KG1 (cell line): ENCODE data around the gene OR2T1.
"Not testable (repeated sequence)": the region's sequence is repeated elsewhere in the genome, so short reads cannot be mapped to it uniquely, and the experiment has no call there.

Experiments
- DNase-seq: peaks from one replicate; lab custom pipeline; 2025; lab: John Stamatoyannopoulos, UW

Gene OR2T1

GRCh38 chr1:248434913-248435312, 32.1 kb downstream of the OR2T1 start:
- not testable (repeated sequence) for DNase-seq

GRCh38 chr1:248436303-248436702, 33.5 kb downstream of the OR2T1 start:
- not testable (repeated sequence) for DNase-seq

DNA sequence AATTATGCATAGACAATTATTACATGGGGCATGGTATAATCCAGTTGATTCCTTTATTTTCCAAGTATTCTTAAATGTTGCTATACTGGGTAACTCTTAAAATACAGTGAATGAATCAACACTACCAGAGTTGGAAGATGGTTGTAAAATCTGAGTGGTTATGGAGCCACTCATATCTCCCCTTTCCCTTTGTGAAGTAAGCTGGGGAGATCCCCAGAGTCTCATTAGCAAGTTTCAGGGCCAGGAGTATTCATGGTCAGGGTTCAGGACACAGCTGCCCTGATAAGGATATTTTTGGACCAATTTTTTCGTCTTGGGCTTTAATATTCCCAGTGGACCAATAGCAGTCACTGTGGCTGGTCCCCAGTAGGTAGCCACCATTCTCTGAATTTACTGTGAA, 35.8 kb downstream of the OR2T1 start:
- not testable (repeated sequence) for DNase-seq

DNA sequence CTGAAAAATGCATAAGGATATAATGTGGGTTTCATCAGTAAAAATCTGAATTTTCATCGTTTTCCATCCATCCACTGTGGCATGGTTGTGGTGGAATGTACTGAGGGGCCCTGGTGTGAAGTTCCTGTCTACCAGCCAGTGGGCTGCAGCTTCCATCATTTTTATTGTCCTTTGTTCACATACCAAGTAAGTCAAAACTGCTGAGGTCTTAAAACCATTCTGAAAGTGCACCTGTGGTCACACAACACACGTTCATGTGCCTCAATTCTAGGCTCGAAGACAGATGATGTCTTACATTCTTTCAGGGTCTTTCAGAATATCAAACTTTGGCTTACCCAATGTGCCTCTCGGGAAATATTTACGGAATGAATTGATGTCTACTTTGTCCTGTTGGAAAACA, 36.4 kb downstream of the OR2T1 start:
- DNase-seq: not testable (repeated sequence)

- not testable (repeated sequence) for DNase-seq
These were observed 39.8 kb downstream of the OR2T1 start for GRCh38 chr1:248442500-248443277.

GRCh38 chr1:248444603-248445002, 41.8 kb downstream of the OR2T1 start:
- not testable (repeated sequence) for DNase-seq

DNA sequence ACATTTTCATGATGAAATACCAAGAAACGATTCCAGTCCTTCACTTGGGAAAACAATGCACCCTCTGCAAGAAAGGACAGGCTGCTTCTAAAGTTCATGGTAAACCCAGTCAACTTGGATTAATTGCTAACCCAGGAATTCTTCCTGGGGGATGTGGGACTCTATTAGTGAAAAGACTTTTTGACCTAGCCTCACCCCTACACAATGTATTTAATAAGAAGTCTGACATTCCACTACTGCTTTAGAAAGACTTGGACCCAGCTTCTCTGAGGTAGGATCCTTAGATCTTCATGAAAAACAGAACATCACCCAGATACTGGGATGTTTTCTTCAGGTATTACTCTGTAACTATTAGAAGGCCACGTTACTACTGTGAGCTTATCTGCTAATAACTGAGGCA, 42.6 kb downstream of the OR2T1 start, which contains the start of gene OR2T2:
TSS of gene OR2T2 (plus strand) at position 239 of the 400 bp plus-strand sequence. CDS start 7,161 bp downstream, outside the sequence.
- DNase-seq: not testable (repeated sequence)

GRCh38 chr1:248448409-248449074, 45.7 kb downstream of the OR2T1 start:
- DNase-seq: not testable (repeated sequence)

- not testable (repeated sequence) for DNase-seq
These were observed 47.1 kb downstream of the OR2T1 start for GRCh38 chr1:248449821-248450465.

DNA sequence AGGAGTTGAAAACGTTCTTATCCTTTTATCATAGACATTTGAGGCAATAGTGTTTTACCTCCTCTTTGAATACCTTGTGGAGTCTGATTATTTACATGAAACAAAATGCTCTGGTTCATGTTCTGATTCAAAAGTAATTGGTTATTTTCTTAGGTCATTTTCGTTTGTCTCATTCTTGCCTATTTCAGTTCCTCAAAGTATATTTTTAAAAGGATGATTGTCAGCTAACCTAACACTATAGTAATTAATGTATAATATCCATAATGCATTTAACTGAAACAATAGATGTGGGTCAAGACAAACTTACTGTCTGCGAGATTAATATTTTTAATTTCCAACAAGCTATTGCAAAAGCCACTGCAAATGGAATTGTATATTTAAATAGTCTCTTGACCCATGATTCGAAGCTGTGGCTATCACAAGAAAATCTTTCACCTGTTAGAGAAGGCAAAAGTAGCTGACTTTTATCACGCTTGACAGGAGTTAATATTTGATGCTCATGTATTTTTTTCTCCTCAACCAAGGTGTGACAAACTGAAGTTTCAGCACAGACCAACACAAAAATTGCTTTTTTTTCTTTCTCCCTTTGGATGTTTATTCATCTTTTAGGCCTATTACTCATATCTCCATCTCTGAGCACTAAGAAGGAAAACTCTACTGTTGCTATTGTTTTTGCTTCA, 47.8 kb downstream of the OR2T1 start:
- DNase-seq: not testable (repeated sequence)

GRCh38 chr1:248453619-248454018, 50.8 kb downstream of the OR2T1 start:
- not testable (repeated sequence) for DNase-seq

- not testable (repeated sequence) for DNase-seq
These were observed 52.2 kb downstream of the OR2T1 start for GRCh38 chr1:248455045-248455444.

- DNase-seq: not testable (repeated sequence)
These were observed 53.8 kb downstream of the OR2T1 start for GRCh38 chr1:248456635-248457034.
